Astrocyte (in vitro differentiated cells and primary cell): ENCODE measurements around the gene HLA-G. TPM values are rescaled to one million over a fixed set of nuclear protein-coding genes. Genes with fewer than 3 reads are reported as not detected.

ENCODE experiments used
- DNase-seq: peaks from one replicate; pipeline ENCODE4 v3.0.0-alpha.2; 2010; ENCODE audit warnings: low read depth
- FAIRE-seq: peaks from 2 replicates; lab custom pipeline; 2011; peaks lifted over from hg19 to GRCh38; lab: Jason Lieb, UNC
- H2AFZ ChIP-seq: 2 replicates; pipeline ENCODE4 v1.6.0; 2012; ENCODE audit warnings: low read depth, low read length, inconsistent platforms
- H3K27ac ChIP-seq: 2 replicates; pipeline ENCODE4 v1.5.1; 2011; ENCODE audit warnings: low read depth, low read length, inconsistent platforms
- H3K27me3 ChIP-seq: 2 replicates; pipeline ENCODE4 v1.6.0; 2011; ENCODE audit warnings: low read length, inconsistent platforms; ENCODE audit not compliant: insufficient read depth
- H3K36me3 ChIP-seq: 2 replicates; pipeline ENCODE4 v1.5.1; 2011; ENCODE audit warnings: low read length, inconsistent platforms; ENCODE audit not compliant: insufficient read depth
- H3K4me1 ChIP-seq: 2 replicates; pipeline ENCODE4 v1.5.1; 2011; ENCODE audit warnings: low read length, inconsistent platforms; ENCODE audit not compliant: insufficient read depth
- H3K4me2 ChIP-seq: 2 replicates; pipeline ENCODE4 v1.6.0; 2012; ENCODE audit warnings: low read length, inconsistent platforms
- H3K4me3 ChIP-seq: 2 replicates; pipeline ENCODE4 v1.5.1; 2011; ENCODE audit warnings: low read depth, mild to moderate bottlenecking, low read length, inconsistent platforms; ENCODE audit not compliant: insufficient read depth
- H3K79me2 ChIP-seq: 2 replicates; pipeline ENCODE4 v1.6.0; 2012; ENCODE audit warnings: mild to moderate bottlenecking, low read length, inconsistent platforms; ENCODE audit not compliant: insufficient read depth
- H3K9ac ChIP-seq: 2 replicates; pipeline ENCODE4 v1.6.0; 2012; ENCODE audit warnings: mild to moderate bottlenecking, low read length, inconsistent platforms
- H3K9me3 ChIP-seq: 2 replicates; pipeline ENCODE4 v1.5.1; 2012; ENCODE audit warnings: low read depth, mild to moderate bottlenecking, low read length, inconsistent platforms; ENCODE audit not compliant: insufficient read depth
- H4K20me1 ChIP-seq: 2 replicates; pipeline ENCODE4 v1.6.0; 2012; ENCODE audit warnings: low read length, inconsistent platforms; ENCODE audit not compliant: insufficient read depth
- H3K27ac Mint-ChIP-seq: one replicate; pipeline ENCODE4 v1.8.0; 2021; ENCODE audit warnings: mild to moderate bottlenecking, mixed read lengths; ENCODE audit not compliant: unreplicated experiment
- H3K27me3 Mint-ChIP-seq: one replicate; pipeline ENCODE4 v1.8.0; 2021; ENCODE audit warnings: low read depth, mixed read lengths; ENCODE audit not compliant: unreplicated experiment
- H3K36me3 Mint-ChIP-seq: one replicate; pipeline ENCODE4 v1.8.0; 2021; ENCODE audit warnings: low read depth, mixed read lengths; ENCODE audit not compliant: unreplicated experiment
- H3K4me1 Mint-ChIP-seq: one replicate; pipeline ENCODE4 v1.8.0; 2021; ENCODE audit warnings: low read depth, mixed read lengths; ENCODE audit not compliant: unreplicated experiment
- H3K4me3 Mint-ChIP-seq: one replicate; pipeline ENCODE4 v1.8.0; 2021; ENCODE audit warnings: mild to moderate bottlenecking, moderate library complexity, mixed read lengths; ENCODE audit not compliant: unreplicated experiment
- H3K9me3 Mint-ChIP-seq: one replicate; pipeline ENCODE4 v1.8.0; 2021; ENCODE audit warnings: mild to moderate bottlenecking, mixed read lengths; ENCODE audit not compliant: unreplicated experiment
- EZH2 ChIP-seq: IDR thresholded peaks from 2 replicates; pipeline ENCODE4 v1.6.1; 2012; ENCODE audit warnings: mild to moderate bottlenecking, low read length, inconsistent platforms; ENCODE audit not compliant: insufficient read depth
- total RNA-seq: library from RNA; stranded (reverse); gene quantifications from 2 replicates; pipeline ENCODE4 v1.2.1, GENCODE V29; 2021
- TF ChIP-seq, protein P1 (sequence below): IDR thresholded peaks from 2 replicates; pipeline ENCODE4 v1.5.1; 2011; ENCODE audit warnings: low read depth, mild to moderate bottlenecking, inconsistent platforms, low read length, moderate library complexity; ENCODE audit not compliant: insufficient read depth

The HLA-G gene
- total RNA-seq, 1 donor from 2014 or later, result 0.79 TPM

DNA sequence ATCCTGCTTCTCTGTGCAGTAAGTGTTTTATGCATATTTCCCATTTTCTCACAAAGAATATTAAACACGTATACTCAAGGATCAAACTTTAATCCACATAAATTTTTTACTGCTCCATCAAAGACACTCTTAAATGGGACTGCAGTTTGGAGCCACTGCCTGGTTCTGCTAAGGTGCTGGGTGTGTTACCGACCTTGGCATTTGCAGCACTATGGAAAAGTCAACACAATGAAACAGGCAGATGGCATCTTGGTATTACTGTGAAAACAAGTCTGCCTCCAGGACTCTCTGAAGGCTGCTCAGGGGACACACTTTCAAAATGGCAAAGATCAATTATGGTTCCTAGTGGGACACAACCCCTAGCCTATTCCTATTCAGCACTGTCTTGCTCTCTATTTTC lies 17.3 kb upstream of the HLA-G start:
- Histone ChIP-seq H4K20me1 (no peaks in the 10 kb centered on the region), H3K27ac (no peak overlapping the region), H2AFZ (no peak overlapping the region), H3K9me3 (no peaks in the 10 kb centered on the region), H3K4me3 (no peak overlapping the region), H3K4me1 (no peaks in the 10 kb centered on the region), H3K79me2 (no peaks in the 10 kb centered on the region), H3K4me2 (no peak overlapping the region), H3K36me3 (no peaks in the 10 kb centered on the region), H3K9ac (no peak overlapping the region), H3K27me3 (no peaks in the 10 kb centered on the region)
- DNase-seq (no peak), FAIRE-seq (no peak)
- Mint-ChIP-seq H3K4me3 (no peak overlapping the region), H3K9me3 (no peaks in the 10 kb centered on the region), H3K27ac (no peak overlapping the region), H3K27me3 (peaks cover 24% of the 10 kb centered on the region), H3K4me1 (no peaks in the 10 kb centered on the region), H3K36me3 (no peaks in the 10 kb centered on the region)
- no peak for TF ChIP-seq EZH2
- TF ChIP-seq, protein P1, sequence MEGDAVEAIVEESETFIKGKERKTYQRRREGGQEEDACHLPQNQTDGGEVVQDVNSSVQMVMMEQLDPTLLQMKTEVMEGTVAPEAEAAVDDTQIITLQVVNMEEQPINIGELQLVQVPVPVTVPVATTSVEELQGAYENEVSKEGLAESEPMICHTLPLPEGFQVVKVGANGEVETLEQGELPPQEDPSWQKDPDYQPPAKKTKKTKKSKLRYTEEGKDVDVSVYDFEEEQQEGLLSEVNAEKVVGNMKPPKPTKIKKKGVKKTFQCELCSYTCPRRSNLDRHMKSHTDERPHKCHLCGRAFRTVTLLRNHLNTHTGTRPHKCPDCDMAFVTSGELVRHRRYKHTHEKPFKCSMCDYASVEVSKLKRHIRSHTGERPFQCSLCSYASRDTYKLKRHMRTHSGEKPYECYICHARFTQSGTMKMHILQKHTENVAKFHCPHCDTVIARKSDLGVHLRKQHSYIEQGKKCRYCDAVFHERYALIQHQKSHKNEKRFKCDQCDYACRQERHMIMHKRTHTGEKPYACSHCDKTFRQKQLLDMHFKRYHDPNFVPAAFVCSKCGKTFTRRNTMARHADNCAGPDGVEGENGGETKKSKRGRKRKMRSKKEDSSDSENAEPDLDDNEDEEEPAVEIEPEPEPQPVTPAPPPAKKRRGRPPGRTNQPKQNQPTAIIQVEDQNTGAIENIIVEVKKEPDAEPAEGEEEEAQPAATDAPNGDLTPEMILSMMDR, result no peak

DNA sequence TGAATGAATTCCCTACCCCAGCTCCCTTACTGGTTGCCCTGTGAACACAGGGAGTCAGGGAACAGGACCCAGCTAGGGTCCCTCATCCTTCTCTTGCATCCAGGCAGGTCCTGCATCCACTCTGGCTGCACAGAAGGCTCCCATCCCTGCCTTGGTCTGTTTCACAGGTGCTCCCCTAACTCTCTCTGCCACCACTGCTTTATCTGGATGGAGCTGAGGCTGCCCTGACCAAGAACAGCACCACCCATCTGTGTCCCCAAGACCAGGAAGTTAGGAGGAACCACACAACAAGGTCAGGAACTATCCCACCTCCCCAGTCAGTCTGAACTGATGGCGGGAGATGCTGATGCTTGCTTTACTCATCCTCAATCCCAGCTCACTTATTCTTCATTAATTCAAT lies 16.2 kb upstream of the HLA-G start:
- no peak overlapping the region for H3K9ac ChIP-seq
- no peak overlapping the region for H3K4me2 ChIP-seq
- no peak overlapping the region for H3K4me3 ChIP-seq
- H3K27ac ChIP-seq, result no peak overlapping the region
- no peaks in the 10 kb centered on the region for H3K36me3 Mint-ChIP-seq
- H3K4me1 ChIP-seq, result no peaks in the 10 kb centered on the region
- no peaks in the 10 kb centered on the region for H3K4me1 Mint-ChIP-seq
- H3K36me3 ChIP-seq, result no peaks in the 10 kb centered on the region
- no peak overlapping the region for H2AFZ ChIP-seq
- H3K27ac Mint-ChIP-seq, result no peak overlapping the region
- FAIRE-seq, result no peak
- no peaks in the 10 kb centered on the region for H3K9me3 Mint-ChIP-seq
- H3K79me2 ChIP-seq, result no peaks in the 10 kb centered on the region
- DNase-seq, result no peak
- no peak overlapping the region for H3K4me3 Mint-ChIP-seq
- no peaks in the 10 kb centered on the region for H3K9me3 ChIP-seq
- H3K27me3 ChIP-seq, result no peaks in the 10 kb centered on the region
- H4K20me1 ChIP-seq, result no peaks in the 10 kb centered on the region
- no peak for TF ChIP-seq EZH2
- TF ChIP-seq, protein P1, result no peak
- H3K27me3 Mint-ChIP-seq, result peaks cover 20% of the 10 kb centered on the region

GRCh38 chr6:29813066-29813465 lies 14.6 kb upstream of the HLA-G start:
- no peak overlapping the region for H3K9ac ChIP-seq
- no peak overlapping the region for H3K27ac ChIP-seq
- H3K27me3 Mint-ChIP-seq, result peaks cover 18% of the 10 kb centered on the region
- no peaks in the 10 kb centered on the region for H3K36me3 ChIP-seq
- H3K27me3 ChIP-seq, result no peaks in the 10 kb centered on the region
- H3K4me1 ChIP-seq, result no peaks in the 10 kb centered on the region
- no peak overlapping the region for H2AFZ ChIP-seq
- no peak overlapping the region for H3K27ac Mint-ChIP-seq
- H3K4me3 ChIP-seq, result no peak overlapping the region
- H3K9me3 ChIP-seq, result no peaks in the 10 kb centered on the region
- no peaks in the 10 kb centered on the region for H3K79me2 ChIP-seq
- no peaks in the 10 kb centered on the region for H3K36me3 Mint-ChIP-seq
- no peaks in the 10 kb centered on the region for H3K4me1 Mint-ChIP-seq
- H3K9me3 Mint-ChIP-seq, result no peaks in the 10 kb centered on the region
- no peaks in the 10 kb centered on the region for H4K20me1 ChIP-seq
- H3K4me2 ChIP-seq, result no peak overlapping the region
- no peak overlapping the region for H3K4me3 Mint-ChIP-seq
- no peak for DNase-seq
- no peak for FAIRE-seq
- TF ChIP-seq, protein P1, result no peak
- no peak for TF ChIP-seq EZH2
